H7 (cell line): ENCODE results near the gene HAAO. TPM values are rescaled to one million over a fixed set of nuclear protein-coding genes. Genes with fewer than 3 reads are reported as not detected.
A peak's percentile ranks its signal among the peaks of the same experiment; 100 is the strongest.

Source experiments
- DNase-seq: peaks from one replicate; pipeline ENCODE4 v3.0.0; 2012
- H3K27me3 ChIP-seq: 2 replicates; pipeline ENCODE4 v1.6.0; 2011; ENCODE audit warnings: mild to moderate bottlenecking, low read length; ENCODE audit not compliant: control insufficient read depth, insufficient read depth
- H3K36me3 ChIP-seq: replicated peaks from 2 replicates; pipeline ENCODE4 v1.5.1; 2011; ENCODE audit warnings: low read length; ENCODE audit not compliant: control insufficient read depth, insufficient read depth
- H3K4me3 ChIP-seq: 2 replicates; pipeline ENCODE4 v1.5.1; 2011; ENCODE audit warnings: low read depth, mild to moderate bottlenecking, control low read depth, low read length, moderate library complexity; ENCODE audit not compliant: insufficient read depth
- total RNA-seq: library from RNA; depleted of rRNA; stranded (reverse); fragments of >200 nt; shearing (Covaris generic); gene quantifications from 2 replicates; pipeline ENCODE4 v1.2.3, GENCODE V29; 2014

Gene HAAO
- total RNA-seq, 1 experiment from 2014 or later = 6.5 TPM

DNA sequence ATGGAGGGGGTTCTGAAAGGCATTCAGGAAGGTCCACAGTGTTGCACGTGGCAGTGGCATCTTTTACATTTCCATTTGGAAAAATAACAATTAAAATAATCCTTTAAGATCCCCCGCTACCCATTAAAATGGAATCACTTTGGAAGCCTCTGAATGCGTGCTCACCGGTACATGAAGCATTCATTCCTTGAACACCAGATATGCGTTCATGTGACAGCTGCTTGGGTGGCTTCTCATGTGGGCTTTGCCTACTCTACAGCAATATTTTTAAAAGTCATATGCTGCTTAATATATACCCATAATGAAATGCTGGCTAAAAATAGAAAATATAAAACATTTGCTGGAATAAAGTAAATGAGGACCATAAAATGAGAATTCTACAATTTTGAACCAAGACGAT is 14.4 kb upstream of the HAAO start:
- Histone ChIP-seq H3K4me3 (no peak overlapping the region), H3K36me3 (no peaks in the 10 kb centered on the region), H3K27me3 (no peaks in the 10 kb centered on the region)
- DNase-seq = no peak

DNA sequence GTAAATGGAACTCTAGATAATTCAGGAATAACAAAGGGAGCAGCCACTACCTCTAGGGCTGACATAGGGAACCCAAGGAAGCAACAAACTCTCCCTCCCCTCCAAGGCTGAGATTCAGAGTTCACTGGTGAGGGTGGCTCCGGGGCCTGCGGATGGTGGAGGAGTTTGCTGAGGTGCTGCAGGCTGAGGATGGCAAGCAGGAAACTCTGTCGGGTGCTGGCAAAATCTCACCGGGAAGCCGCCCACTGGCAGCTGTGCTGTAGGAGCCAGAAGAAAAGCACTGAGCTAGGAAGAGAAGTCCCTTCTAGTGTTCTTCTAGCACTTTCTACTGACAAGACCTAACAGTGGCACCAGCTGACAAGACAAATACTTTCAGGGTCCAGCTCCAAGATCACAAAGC is 12.5 kb upstream of the HAAO start:
- H3K36me3 ChIP-seq = no peaks in the 10 kb centered on the region
- H3K27me3 ChIP-seq = no peaks in the 10 kb centered on the region
- no peak for DNase-seq
- H3K4me3 ChIP-seq = no peak overlapping the region

DNA sequence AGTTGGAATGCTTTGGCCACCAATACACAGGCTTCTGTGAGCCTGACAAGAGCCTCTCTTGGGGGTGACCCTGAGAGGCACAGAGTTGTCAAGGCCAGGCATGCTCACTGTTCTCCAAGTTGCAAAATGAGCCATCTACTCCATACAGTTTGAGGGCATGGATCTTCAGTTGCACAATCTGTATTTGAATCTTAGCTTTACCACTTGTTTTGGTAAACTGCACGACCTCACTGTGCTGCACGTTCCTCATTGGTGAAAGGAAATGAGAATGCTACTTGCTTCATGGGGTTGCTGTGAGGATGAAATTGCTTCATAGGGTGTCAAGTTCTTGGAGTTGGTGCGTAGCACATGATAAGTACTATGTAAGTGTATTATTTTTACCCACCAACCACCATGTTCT is 12.0 kb upstream of the HAAO start:
- H3K36me3 ChIP-seq = no peaks in the 10 kb centered on the region
- no peak for DNase-seq
- H3K27me3 ChIP-seq = no peaks in the 10 kb centered on the region
- H3K4me3 ChIP-seq = no peak overlapping the region

DNA sequence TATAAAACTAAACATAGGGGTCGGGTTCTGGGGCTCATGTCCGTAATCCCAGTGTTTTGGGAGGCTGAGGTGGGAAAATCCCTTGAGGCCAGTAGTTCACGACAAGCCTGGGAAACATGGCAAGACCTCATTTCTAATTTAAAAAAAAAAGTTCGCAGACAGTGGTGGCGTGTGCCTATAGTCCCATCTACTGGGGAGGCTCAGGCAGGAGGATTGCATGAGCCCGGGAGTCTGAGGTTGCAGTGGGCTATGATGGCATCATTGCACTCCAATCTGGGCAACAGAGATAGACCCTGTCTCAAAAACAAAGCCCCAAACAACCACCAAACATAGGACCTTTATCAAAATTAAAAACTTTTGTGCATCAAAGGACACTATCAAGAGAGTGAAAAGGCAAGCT is 9.8 kb upstream of the HAAO start:
- Histone ChIP-seq H3K27me3 (no peaks in the 10 kb centered on the region), H3K36me3 (no peaks in the 10 kb centered on the region), H3K4me3 (no peak overlapping the region)
- DNase-seq = no peak

DNA sequence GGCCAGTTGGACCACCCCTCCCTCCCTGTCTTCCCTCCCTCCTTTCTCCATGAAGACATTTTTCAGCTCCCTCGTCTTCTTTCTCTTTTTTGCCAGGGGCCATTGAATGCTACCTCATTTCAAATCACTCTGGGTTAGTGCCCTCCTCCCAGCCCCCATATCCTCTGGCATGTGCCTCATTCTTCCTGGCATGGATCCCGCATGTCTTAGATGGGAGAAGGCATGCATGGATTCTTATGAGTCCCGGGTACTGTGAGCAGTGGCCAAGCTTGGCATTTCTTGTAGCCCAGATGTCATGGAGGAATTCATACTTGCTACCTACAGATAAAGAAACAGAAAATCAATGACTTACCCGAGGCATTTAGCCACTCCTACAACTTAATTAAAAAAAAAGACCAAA is 9.0 kb upstream of the HAAO start:
- DNase-seq = no peak
- no peaks in the 10 kb centered on the region for H3K36me3 ChIP-seq
- no peaks in the 10 kb centered on the region for H3K27me3 ChIP-seq
- no peak overlapping the region for H3K4me3 ChIP-seq

DNA sequence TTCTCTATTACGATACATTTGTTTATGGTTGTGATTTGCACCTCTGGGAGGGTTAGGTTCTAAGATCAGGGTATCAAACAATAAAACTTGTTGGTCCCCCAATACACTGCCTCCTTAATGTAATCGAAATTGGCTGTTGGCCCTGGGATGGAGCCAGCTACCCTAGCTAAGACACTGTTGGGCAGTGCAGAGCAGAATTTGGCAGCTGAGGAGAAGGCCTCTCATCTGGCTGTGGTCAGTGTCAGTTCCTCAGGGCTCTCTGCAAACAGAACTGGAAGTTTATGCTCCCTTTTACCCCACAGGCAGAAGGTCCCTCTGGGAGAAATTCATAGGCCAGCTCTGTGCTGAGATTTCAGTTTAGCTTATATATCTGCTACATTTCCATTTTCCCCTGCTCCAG is 8.6 kb upstream of the HAAO start:
- H3K27me3 ChIP-seq = no peaks in the 10 kb centered on the region
- H3K4me3 ChIP-seq = no peak overlapping the region
- no peak for DNase-seq
- no peaks in the 10 kb centered on the region for H3K36me3 ChIP-seq

DNA sequence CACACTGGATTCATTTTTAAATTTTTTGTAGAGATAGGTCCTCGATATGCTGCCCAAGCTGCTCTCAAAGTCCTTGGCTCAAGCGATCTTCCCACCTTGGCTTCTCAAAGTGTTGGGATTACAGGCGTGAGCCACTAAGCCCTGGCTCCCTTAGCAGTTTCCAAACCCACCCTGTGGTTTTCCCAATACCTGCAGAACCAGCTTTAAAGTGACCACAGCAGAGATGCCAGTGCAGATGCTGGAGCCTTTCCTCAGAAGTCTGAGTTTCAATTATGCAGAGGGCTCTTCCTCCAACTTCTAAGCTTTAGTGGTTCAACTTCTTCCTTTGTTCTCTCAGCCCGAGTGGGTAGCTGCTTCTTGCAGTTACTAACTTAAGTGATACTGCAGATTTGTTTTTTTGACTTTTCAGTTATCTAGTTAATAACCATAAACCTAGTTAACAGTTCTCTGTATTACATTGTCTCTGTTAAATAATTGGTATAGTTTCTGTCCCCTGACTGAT is 8.1 kb upstream of the HAAO start:
- DNase-seq = no peak

DNA sequence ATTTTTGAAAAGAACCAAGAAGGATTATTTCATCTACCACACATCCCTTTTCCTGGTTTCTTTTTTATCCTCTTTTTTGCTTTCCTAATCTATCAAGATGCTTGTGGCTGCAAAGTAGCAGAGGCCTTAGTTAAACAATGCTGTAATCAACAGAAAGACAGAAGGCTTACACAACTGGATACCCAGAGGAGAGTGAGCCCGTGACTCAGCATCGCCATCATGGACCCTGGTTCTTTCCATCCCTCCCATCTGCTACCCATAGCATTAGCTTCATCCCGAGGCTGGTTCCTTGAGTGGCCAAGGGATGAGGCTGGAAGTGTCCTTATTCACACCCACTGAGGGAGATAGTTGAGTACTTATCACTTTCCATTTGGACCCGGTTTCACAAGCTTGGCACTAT is 7.5 kb upstream of the HAAO start:
- DNase-seq = no peak
- no peaks in the 10 kb centered on the region for H3K27me3 ChIP-seq
- H3K4me3 ChIP-seq = no peak overlapping the region
- no peaks in the 10 kb centered on the region for H3K36me3 ChIP-seq

More for the DNA sequence above, 8.1 kb upstream of the HAAO start:
- no peaks in the 10 kb centered on the region for H3K36me3 ChIP-seq
- no peaks in the 10 kb centered on the region for H3K27me3 ChIP-seq
- H3K4me3 ChIP-seq = no peak overlapping the region

DNA sequence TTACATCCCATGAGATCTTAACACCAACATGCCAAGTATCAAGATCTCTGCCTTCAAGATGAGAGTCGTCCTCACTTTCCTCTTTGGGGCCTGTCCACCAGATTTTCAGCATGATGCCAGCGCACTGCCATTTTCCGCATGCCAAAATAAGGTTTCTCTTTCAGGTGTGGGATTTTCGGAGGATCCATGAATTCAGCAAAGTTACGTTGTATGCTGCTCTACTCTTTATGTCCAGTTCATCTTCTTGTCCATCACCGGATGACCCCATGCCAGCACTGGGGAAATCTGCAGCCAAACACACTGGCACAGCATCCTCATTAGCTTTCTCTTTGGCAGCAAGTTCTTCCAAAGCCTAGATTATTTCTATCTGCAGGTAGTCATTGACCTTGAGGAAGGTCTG is 4.9 kb upstream of the HAAO start:
- DNase-seq = no peak
- Histone ChIP-seq H3K27me3 (no peaks in the 10 kb centered on the region; the same call in 1 of the 2 replicates), H3K4me3 (no peak overlapping the region), H3K36me3 (no peaks in the 10 kb centered on the region)

DNA sequence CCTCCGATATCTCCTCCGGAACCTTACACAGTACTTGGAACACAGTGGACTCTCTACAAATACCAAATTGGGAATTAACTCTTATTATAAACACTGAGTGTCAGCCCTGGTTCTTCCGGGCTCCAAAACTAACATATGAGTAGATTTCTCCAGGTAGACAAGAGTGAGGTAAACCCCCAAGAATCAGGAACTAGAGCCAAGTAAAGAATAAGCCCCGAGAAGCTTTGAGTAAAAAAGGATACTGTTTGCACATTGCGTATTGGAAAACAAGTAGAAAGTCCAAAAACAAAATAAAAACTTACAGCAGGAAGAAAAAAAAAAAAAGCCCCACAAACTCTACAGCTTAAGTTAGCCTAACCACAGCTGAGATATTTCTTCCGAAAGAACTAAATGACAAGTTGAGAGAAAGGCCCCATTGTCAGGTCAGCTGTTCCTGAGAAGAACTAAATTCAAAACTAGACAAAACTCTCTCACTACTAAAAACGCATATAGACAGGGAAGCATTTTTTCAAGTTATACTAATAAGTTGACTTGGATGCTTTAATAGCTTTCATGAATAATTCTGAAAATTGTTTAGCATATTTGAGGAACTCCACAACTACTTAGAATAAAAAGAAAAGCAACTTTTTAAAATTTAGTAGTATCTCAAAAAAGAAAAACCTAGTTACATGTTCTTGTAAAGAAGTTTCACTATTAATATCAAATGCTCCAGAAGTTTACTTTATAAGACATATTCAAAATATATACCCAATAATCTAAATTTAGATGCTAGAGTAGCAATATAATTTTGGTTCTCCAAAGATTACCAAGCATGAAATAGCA is 4.3 kb upstream of the HAAO start:
- Histone ChIP-seq H3K27me3 (peaks cover 5% of the 10 kb centered on the region), H3K36me3 (no peaks in the 10 kb centered on the region), H3K4me3 (no peak overlapping the region)
- DNase-seq = no peak

DNA sequence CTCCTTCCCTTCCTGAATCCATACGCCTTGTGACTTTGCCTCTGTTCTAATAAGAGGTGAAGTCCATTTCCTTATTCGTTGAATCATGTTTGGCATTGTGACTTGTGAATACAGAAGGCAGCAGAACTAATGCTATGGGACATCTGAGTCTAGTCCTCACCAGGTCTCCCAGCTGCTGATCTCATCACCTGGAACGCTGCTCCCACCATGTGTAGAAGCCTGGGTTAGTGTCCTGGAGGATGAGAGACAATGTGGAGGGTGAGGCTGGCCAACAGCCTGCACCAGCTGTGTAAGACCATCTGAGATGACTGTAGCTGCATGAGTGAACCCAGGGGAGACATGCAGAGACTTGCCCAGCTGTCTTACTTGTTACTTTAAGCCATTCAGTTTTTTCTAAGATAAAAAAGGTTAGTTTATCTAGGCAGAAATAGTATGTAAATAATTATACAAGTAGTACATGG is 3.5 kb upstream of the HAAO start:
- Histone ChIP-seq H3K4me3 (no peak overlapping the region), H3K36me3 (no peaks in the 10 kb centered on the region), H3K27me3 (peaks cover 8% of the 10 kb centered on the region)
- no peak for DNase-seq

DNA sequence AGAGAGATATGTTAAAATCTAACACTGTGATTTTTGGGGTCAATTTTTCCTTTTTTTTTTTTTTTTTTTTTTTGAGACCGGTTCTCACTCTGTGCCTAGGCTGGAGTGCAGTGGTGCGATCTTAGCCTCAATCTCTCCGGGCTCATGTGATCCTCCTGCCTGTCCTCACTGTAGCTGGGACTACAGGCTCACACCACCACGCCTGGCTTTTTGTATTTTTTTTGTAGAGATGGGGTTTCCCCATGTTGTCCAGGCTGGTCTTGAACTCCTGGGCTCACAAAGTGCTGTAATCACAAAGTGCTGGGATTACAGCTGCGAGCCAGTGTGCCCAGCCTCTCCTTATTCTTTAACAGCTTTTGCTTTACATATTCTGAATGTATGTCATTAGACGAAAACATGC is 2.9 kb upstream of the HAAO start:
- no peaks in the 10 kb centered on the region for H3K36me3 ChIP-seq
- no peak for DNase-seq
- no peak overlapping the region for H3K4me3 ChIP-seq
- H3K27me3 ChIP-seq = peaks cover 8% of the 10 kb centered on the region

DNA sequence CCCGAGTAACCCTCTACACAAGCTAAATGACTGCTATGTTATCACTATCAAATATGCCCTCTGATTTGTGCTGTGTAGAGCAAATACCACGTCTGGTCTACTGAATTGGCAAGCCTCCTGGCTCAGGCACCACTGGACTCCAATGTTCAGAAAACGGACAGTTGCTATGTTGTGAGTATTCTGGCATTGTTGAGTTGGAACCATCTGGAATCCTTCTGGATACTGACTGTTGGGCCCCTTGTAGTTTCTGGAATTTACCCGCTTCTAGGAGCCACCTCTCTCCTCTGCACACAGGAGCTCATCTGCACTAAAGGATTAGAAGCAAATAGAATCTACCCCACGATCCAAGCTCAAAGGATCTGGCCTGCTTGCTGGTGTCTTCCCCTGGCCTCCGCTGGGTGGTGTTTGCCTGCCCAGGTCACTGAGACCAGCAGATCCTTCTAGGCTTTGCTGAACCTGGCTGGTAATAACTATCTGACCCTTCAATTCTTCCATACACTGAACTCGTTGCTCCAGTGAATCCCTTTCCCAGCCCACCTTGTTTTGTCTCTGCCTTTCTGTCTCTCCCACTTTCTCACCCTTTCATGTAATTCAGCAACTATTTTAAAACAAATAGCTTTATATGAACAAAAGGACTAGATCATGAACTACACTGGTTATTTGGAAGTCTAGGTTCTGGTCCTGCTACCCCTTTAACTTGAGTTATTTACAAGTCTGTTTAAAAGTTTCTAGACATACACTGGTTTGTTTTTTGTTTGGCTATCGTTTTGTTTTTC is 2.1 kb upstream of the HAAO start:
- DNase-seq = peak; percentile 84
- Histone ChIP-seq H3K27me3 (peaks cover 8% of the 10 kb centered on the region), H3K4me3 (no peak overlapping the region), H3K36me3 (no peaks in the 10 kb centered on the region)

DNA sequence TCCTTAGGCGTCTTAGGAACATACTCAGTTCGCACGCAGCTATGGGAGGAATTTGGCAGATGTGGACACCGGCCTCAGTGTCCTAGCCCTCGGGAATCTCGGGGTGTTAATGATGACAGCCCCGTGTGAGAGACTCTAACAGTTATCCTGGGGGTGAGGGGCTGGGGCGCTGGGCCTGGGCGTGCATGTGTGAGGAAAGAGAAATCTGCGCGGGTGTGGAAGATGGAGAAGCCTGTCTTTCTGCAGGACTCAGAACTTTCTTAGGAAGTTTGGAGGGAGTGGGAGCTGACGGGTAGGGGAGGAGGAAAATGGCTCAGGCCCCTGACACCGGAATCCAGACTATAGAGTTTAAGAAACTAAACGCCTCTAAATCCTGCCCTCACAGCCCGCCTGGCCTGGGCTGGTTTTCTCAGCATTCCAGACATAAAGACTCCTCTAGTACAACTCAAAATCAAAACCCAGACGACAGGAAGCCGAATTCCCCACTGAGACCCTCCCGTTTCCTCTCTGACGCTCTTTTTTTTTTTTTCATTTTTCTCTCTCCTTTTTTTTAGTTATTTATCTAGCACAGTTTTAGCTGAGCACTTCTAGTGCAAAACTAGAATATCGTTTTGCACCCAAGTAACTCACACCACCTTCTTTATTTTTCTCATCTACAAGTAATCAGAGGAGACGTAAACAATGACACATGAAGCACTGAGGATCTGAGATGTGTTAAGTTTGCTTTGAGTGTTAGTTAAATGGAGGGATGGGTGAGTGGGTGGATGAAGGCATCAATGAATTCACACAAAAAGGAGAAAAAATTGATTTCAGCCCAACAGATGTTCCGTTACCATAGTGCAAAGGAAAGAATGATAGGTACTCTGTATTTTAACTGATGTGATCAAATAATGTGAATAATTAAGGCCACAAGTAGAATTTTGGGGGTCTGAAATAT is 1.2 kb upstream of the HAAO start:
- Histone ChIP-seq H3K4me3 (peak overlapping the region; percentile 63), H3K27me3 (peaks cover 8% of the 10 kb centered on the region), H3K36me3 (no peaks in the 10 kb centered on the region)
- DNase-seq = peak; percentile 76
